IPS-18a (cell line): ENCODE results near the gene FGFR3.

Experiments used
- H3K27ac ChIP-seq: one replicate; pipeline ENCODE4 v1.5.1; 2013; ENCODE audit warnings: low read length
- H3K27me3 ChIP-seq: one replicate; pipeline ENCODE4 v1.6.1; 2013; ENCODE audit warnings: mild to moderate bottlenecking, low read length; ENCODE audit not compliant: control insufficient read depth, insufficient read depth
- H3K36me3 ChIP-seq: one replicate; pipeline ENCODE4 v1.6.1; 2013; ENCODE audit warnings: low read depth, low read length; ENCODE audit not compliant: control insufficient read depth
- H3K4me1 ChIP-seq: one replicate; pipeline ENCODE4 v1.6.1; 2013; ENCODE audit warnings: low read depth, low read length; ENCODE audit not compliant: control insufficient read depth
- H3K4me3 ChIP-seq: one replicate; pipeline ENCODE4 v1.5.1; 2013; ENCODE audit warnings: low read length
- H3K9ac ChIP-seq: one replicate; pipeline ENCODE4 v1.6.1; 2013; ENCODE audit warnings: mild to moderate bottlenecking, low read length, moderate library complexity
- H3K9me3 ChIP-seq: one replicate; pipeline ENCODE4 v1.6.1; 2013; ENCODE audit warnings: low read depth, low read length; ENCODE audit not compliant: control insufficient read depth

The FGFR3 gene

DNA sequence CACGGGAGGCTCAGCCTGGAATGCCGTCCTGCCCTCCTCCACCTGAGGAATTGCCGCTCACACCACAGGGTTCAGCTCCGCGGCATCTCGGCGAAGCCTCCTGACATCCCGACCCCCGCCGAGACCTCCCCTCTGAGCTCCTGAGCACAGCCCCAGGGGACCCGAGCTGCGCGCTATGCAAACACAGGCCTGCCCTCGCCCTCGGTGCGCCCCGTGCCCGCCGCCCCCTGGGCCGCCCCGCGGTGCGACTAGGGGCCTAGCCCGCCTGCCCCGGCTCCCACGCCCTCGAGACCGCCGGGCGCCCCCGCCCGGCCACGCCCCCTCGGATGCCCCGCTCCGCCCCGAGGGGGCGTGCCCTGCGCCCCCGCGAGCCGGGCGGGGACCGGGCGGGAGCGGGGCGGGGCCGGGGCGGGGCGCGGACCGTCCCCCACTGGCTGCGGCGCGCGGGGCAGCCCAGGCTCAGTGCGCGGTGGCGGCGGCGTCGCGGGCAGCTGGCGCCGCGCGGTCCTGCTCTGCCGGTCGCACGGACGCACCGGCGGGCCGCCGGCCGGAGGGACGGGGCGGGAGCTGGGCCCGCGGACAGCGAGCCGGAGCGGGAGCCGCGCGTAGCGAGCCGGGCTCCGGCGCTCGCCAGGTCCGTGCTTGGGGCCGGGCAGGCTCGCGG lies at the start of gene FGFR3:
TSS of gene FGFR3 (plus strand) at position 462 of the 664 bp plus-strand sequence. CDS start 642 bp downstream, outside the sequence.
- no peaks in the 10 kb centered on the region for H3K9me3 ChIP-seq
- H3K4me3 ChIP-seq: peak within 1 kb of the TSS; percentile 69
- H3K4me1 ChIP-seq: no peaks in the 10 kb centered on the region
- peaks cover 49% of the 10 kb centered on the region for H3K27me3 ChIP-seq
- H3K9ac ChIP-seq: no peak within 1 kb of the TSS
- no peaks in the 10 kb centered on the region for H3K36me3 ChIP-seq
- no peak within 1 kb of the TSS for H3K27ac ChIP-seq

DNA sequence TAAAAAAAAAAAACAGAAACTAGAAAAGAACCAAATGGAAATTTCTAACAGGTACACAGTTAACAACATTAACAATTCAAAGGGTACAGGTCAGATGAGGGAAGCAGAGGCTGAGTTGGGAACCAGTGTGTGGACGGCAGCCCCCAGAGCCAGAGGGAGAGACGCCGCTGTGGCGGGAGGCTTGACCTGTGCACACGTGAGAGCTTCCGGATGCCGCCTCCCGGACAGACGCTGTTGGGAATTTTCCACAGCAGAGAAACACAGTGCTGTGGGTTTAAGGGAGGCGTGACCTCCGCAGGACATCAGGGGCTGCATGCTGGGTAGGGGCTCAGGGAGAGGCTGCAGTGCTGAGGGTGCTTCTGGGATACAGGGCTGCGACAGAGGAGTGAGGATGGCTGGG lies 49.5 kb upstream of the FGFR3 start:
- H3K4me1 ChIP-seq: no peaks in the 10 kb centered on the region
- H3K27ac ChIP-seq: no peak overlapping the region
- H3K9me3 ChIP-seq: no peaks in the 10 kb centered on the region
- no peak overlapping the region for H3K9ac ChIP-seq
- no peaks in the 10 kb centered on the region for H3K27me3 ChIP-seq
- peaks cover 51% of the 10 kb centered on the region for H3K36me3 ChIP-seq
- no peak overlapping the region for H3K4me3 ChIP-seq

DNA sequence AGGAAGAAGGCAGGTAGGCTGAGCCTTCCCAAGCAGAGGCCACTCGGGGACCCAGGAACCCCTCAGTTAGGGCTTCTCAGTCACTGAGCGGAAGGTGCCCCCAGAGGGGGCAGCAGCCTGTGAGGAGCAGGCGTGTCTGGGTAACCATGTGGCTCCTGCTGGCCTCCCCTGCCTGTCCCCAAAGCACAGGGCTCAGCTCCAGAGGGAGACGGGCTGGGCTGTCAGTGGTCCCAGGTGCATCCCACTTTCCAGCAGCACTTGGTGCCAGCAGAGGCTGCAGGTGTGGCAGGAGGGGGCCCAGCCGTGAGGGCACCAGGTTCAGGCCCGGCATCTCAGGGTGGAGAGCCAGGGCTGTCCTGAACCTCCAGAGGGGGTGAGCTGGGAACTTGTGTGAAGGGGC lies 49.1 kb upstream of the FGFR3 start:
- Histone ChIP-seq H3K27me3 (no peaks in the 10 kb centered on the region), H3K36me3 (peaks cover 49% of the 10 kb centered on the region)

DNA sequence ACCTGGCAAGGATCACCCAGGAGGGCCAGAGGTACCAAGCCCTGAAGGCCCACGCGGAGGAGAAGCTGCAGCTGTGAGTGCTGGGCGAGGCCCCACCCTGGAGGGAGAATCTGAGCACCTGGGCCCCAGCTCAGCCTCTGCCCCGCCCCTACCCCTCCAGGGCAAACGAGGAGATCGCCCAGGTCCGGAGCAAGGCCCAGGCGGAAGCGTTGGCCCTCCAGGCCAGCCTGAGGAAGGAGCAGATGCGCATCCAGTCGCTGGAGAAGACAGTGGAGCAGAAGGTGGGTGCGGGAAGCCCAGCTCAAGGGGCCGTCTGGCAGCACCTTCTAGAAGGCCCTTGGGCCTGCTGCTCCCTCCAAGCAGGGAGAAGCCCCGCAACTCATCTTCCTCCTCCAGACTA lies 48.5 kb upstream of the FGFR3 start:
- Histone ChIP-seq H3K4me1 (no peaks in the 10 kb centered on the region), H3K27ac (no peak overlapping the region), H3K36me3 (peaks cover 43% of the 10 kb centered on the region)

More for the DNA sequence above, 49.1 kb upstream of the FGFR3 start:
- Histone ChIP-seq H3K4me1 (no peaks in the 10 kb centered on the region), H3K4me3 (no peak overlapping the region), H3K9ac (no peak overlapping the region), H3K27ac (no peak overlapping the region), H3K9me3 (no peaks in the 10 kb centered on the region)

DNA sequence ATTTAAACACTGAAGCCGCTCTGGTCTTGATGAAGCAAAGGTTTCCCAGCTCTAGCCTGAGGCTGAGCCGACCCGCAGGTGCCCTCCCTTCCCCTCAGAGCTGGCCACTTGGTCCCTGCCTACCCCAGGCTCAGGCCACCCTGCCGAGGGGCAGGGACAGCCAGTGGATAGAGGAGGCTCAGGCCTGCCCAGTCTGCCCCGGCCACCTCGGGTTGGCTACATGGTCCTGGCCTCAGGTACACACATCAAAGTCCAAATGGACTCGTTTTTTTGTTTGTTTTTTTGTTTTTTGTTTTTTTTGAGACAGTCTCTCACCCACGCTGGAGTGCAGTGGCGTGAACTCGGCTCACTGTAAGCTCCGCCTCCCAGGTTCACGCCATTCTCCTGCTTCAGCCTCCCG lies 47.9 kb upstream of the FGFR3 start:
- H3K36me3 ChIP-seq: peaks cover 37% of the 10 kb centered on the region
- no peak overlapping the region for H3K27ac ChIP-seq
- no peaks in the 10 kb centered on the region for H3K27me3 ChIP-seq
- H3K9me3 ChIP-seq: no peaks in the 10 kb centered on the region
- no peak overlapping the region for H3K9ac ChIP-seq
- H3K4me1 ChIP-seq: no peaks in the 10 kb centered on the region
- no peak overlapping the region for H3K4me3 ChIP-seq

More for the DNA sequence above, 48.5 kb upstream of the FGFR3 start:
- H3K4me3 ChIP-seq: no peak overlapping the region
- no peak overlapping the region for H3K9ac ChIP-seq
- no peaks in the 10 kb centered on the region for H3K9me3 ChIP-seq
- H3K27me3 ChIP-seq: no peaks in the 10 kb centered on the region

DNA sequence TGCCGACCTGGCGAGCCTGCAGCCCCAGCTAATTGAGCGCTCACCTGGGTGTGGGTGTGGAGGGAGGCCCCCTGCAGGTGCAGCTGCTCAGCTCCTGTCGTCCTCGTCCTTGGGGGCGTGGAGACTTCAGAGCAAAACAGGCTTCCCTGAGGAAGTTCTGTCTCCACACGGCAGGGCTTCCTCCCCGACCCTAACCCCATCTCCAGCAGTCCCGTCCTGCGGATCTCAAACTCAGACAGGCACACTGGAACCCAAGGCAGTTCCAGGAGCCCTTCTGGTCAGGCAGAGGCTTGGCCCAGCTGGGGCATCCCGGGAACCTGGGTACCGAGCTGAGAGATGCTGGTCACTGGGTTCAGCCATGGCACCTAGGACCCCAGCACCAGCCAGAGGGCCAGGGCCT lies 47.4 kb upstream of the FGFR3 start:
- Histone ChIP-seq H3K4me3 (no peak overlapping the region), H3K9ac (no peak overlapping the region), H3K27me3 (no peaks in the 10 kb centered on the region), H3K27ac (no peak overlapping the region), H3K9me3 (no peaks in the 10 kb centered on the region), H3K4me1 (no peaks in the 10 kb centered on the region), H3K36me3 (peaks cover 32% of the 10 kb centered on the region)

DNA sequence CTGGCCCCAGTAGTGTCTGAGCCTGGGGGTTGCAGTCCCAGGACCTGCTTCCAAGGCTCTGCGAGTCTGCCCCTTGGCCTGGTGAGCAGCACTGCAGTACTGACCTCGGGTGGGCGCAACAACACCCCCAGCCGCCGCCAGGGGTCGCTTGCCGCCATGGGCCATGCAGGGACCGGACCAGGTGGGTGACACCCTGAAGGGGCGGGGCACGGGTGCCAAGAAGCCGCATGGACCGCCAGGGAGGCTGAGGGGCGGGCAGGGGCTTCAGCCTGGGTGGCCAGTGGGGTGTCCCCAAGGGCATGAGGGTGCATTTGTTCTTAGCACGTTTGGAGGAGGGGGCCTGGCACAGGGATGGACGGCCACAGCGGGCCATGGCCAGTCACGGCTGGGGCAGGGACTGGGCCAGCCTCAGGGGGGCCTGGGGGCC lies 46.8 kb upstream of the FGFR3 start:
- no peaks in the 10 kb centered on the region for H3K27me3 ChIP-seq
- H3K27ac ChIP-seq: no peak overlapping the region
- H3K36me3 ChIP-seq: peaks cover 26% of the 10 kb centered on the region
- H3K9ac ChIP-seq: no peak overlapping the region
- no peaks in the 10 kb centered on the region for H3K9me3 ChIP-seq
- H3K4me3 ChIP-seq: no peak overlapping the region
- H3K4me1 ChIP-seq: no peaks in the 10 kb centered on the region

DNA sequence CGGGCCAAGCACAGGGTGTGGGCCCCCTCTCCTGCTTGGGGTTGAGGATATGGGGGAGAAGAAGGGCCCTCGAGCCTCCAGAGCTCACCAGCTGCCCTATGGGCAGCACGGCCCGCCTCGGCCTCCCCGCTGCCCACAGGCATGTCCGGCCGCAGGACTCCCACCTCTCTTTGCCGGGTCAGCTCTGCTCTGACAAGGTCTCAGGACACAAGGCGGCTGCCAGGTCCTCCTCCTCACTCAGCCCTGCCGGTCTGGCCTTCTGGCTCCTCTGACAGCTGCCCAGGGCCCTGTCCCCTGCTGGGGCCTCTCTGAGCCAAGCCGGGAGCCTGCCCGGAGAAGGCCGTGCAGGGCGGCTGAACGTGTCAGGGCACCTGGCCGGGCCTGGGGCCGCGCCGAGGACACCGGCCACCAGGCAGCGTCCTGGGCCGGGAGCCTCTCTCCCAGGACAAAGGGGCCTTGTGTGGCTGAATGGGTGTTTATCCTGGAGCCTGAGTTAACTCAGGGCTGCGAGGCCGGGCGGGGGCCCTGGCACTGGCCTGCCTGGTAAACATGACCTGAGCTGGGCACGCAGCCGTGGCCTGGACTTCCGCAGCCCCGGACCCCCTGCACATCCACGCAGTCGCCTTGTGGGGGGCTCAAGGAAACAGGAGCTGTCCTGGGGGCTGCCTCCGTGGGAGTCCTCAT lies 46.0 kb upstream of the FGFR3 start:
- Histone ChIP-seq H3K4me3 (no peak overlapping the region), H3K27me3 (no peaks in the 10 kb centered on the region), H3K36me3 (peaks cover 19% of the 10 kb centered on the region), H3K9ac (no peak overlapping the region), H3K9me3 (no peaks in the 10 kb centered on the region), H3K27ac (no peak overlapping the region), H3K4me1 (no peaks in the 10 kb centered on the region)

DNA sequence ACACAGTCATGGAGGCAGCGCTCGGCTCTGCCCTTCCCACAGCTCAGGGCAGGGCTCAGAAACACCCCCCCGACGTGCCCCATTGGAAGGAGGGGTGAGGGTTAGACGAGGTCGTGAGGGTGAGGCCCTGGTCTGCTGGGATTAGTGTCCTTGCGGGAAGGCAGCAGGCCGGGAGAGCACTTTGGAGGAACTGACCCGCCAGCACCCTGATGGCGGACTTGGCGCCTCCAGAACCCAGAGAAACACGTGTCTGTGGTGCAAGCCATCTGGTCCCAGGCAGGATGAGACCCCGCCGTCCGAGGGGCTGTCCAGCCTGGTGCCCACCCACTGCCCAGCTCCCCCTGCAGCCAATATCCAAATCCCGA lies 45.5 kb upstream of the FGFR3 start:
- Histone ChIP-seq H3K27ac (no peak overlapping the region), H3K36me3 (peaks cover 14% of the 10 kb centered on the region), H3K4me3 (no peak overlapping the region), H3K27me3 (no peaks in the 10 kb centered on the region), H3K9me3 (no peaks in the 10 kb centered on the region), H3K4me1 (no peaks in the 10 kb centered on the region), H3K9ac (no peak overlapping the region)

DNA sequence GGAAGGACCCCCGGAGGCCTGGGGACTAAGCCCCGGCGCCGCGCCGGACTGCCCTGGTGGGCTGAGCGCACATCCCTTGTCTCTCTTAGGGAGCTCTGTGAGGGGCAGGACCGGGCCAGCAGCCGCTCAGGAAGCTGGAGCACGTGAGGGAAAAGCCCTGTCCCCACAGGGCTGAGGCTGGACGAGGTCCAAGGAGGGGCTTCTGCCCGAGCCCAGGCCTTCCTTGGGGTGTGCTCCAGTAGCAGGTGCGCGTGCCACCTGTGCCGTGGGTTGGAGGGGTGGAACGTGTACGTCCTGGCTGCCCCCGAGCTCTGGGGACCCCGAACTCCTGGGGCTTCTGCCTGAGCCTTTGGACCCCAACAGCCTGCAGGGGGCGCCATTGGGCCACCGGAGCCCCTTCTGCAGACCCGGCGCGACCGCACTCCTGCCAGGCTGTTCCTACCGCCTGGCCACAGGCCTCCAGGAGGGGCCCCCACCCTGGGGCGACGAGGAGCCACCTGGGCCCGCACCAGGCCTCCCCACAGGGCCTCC lies 44.6 kb upstream of the FGFR3 start:
- Histone ChIP-seq H3K4me3 (no peak overlapping the region), H3K27ac (no peak overlapping the region), H3K9me3 (no peaks in the 10 kb centered on the region), H3K9ac (no peak overlapping the region), H3K4me1 (no peaks in the 10 kb centered on the region), H3K36me3 (peaks cover 7% of the 10 kb centered on the region), H3K27me3 (no peaks in the 10 kb centered on the region)

DNA sequence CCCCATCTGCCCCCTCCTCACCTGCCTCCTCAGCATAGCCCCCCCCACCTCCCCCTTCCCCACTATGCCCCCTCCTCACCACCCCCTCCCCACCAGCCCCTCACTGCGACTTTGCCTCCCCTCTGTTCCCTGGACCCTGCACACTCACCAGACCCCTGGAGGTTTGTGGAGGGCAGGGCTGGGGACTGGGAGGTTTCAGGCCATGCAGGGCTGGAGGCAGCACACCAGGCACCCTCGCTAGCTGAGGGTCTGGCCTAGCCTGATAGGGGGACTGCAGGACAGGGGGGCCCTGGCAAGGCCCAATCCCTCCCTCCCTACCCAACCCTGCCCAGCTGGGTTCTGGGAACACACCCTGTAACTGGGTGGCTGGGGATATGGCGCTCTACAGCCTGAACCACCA lies 43.7 kb upstream of the FGFR3 start:
- Histone ChIP-seq H3K9ac (no peak overlapping the region), H3K4me1 (no peaks in the 10 kb centered on the region), H3K27me3 (no peaks in the 10 kb centered on the region), H3K4me3 (no peak overlapping the region), H3K36me3 (peaks cover 4% of the 10 kb centered on the region), H3K27ac (no peak overlapping the region), H3K9me3 (no peaks in the 10 kb centered on the region)

DNA sequence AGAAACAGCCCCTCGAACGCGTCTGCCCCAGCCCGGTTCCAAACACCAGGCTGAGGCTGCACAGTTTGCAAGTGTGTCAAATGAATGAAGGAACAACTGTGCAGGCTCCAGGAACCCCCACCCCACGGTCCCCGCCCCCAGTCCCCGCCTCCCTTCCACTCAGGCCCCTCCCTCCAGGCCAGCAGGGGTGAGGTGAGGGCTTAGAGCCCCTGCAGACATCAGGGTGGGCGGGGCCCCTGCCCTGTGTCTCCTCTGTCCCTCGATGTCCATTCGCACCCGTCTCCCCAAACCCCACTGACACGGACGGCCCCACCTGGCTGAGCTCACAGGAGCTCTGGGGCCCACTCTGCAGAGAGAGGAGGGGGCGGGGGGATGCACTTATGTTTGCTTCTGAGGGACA lies 43.3 kb upstream of the FGFR3 start:
- Histone ChIP-seq H3K4me3 (no peak overlapping the region), H3K4me1 (no peaks in the 10 kb centered on the region), H3K9me3 (no peaks in the 10 kb centered on the region), H3K9ac (no peak overlapping the region), H3K27me3 (no peaks in the 10 kb centered on the region), H3K36me3 (peaks cover under 1% of the 10 kb centered on the region), H3K27ac (no peak overlapping the region)
